Vagina (tissue), 2 donors: Measurements from ENCODE around the gene TNNT1.

Experiments
- POLR2A ChIP-seq, 2 donors: fragments of 450-650 bp; IDR thresholded peaks; one replicate each; pipeline ENCODE4 v1.6.1; 2017; ENCODE audit warnings: antibody characterized with exemption in 2 of 2, mild to moderate bottlenecking in 2 of 2, moderate library complexity in 2 of 2
- POLR2AphosphoS5 ChIP-seq, 2 donors: sonication (generic); formaldehyde crosslinking; IDR thresholded peaks; one replicate each; pipeline ENCODE4 v1.9.0; 2017; ENCODE audit warnings: antibody characterized with exemption in 2 of 2, mild to moderate bottlenecking in 2 of 2, low read depth in 1 of 2; ENCODE audit not compliant: insufficient read depth in 1 of 2
- TF ChIP-seq, protein P1 (sequence below), 3 experiments: fragments of 450-650 bp in 2 of 3; fragments of 200-600 bp in 1 of 3; sonication (generic) in 1 of 3; IDR thresholded peaks; one replicate each; pipeline ENCODE4 v1.5.1; 2017 to 2019; ENCODE audit warnings: antibody characterized with exemption in 3 of 3, mild to moderate bottlenecking in 2 of 3, moderate library complexity in 2 of 3

DNA sequence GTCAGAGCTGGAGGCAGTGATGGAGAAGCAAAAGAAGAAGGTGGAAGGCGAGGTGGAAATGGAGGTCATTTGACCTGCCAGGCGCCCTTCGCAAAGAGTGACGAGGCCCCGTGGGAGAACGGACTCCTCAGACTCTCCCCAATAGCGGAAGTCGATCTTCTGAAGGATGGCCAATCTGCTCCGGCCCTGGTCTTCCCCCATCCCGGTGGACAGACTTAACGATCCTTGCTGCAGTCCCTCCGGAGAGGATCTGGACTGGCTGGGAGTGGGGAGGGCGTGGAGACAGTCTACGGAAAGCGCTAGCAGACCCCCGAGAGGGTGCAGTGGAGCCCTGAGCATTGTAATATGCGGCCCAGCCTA lies 61.5 kb downstream of the TNNT1 start:
- TF ChIP-seq, protein P1, sequence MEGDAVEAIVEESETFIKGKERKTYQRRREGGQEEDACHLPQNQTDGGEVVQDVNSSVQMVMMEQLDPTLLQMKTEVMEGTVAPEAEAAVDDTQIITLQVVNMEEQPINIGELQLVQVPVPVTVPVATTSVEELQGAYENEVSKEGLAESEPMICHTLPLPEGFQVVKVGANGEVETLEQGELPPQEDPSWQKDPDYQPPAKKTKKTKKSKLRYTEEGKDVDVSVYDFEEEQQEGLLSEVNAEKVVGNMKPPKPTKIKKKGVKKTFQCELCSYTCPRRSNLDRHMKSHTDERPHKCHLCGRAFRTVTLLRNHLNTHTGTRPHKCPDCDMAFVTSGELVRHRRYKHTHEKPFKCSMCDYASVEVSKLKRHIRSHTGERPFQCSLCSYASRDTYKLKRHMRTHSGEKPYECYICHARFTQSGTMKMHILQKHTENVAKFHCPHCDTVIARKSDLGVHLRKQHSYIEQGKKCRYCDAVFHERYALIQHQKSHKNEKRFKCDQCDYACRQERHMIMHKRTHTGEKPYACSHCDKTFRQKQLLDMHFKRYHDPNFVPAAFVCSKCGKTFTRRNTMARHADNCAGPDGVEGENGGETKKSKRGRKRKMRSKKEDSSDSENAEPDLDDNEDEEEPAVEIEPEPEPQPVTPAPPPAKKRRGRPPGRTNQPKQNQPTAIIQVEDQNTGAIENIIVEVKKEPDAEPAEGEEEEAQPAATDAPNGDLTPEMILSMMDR (IDR thresholded peaks at IDR 0.05) = no peak
- no peak for TF ChIP-seq POLR2AphosphoS5 (IDR thresholded peaks at IDR 0.05; ENCODE audit: insufficient read depth in 1 of 2, low read depth in 1 of 2)
- TF ChIP-seq POLR2A (IDR thresholded peaks at IDR 0.05) = no peak
